Adipose tissue (tissue), 3 donors: ENCODE measurements around the gene ATG12. TPM values are rescaled to one million over a fixed set of nuclear protein-coding genes. Genes with fewer than 3 reads are reported as not detected.

Experiments used
- polyA plus RNA-seq, 3 donors: library from polyadenylated mRNA; stranded (reverse); fragments of 200-250 nt; gene quantifications; one replicate each; pipeline ENCODE4 v1.2.3, GENCODE V29; 2013
- donor health status: healthy with polysubstance abuse.
- donor health status: Bipolar disorder and iron deficiency.
- donor health status: healthy.

Gene ATG12
- polyA plus RNA-seq, 3 donors = 21.8 to 32.2 (median 29.7) TPM

Other genes starting within 250 kb of the ATG12 start
- gene TICAM2, start 239.1 kb downstream of the ATG12 start, polyA plus RNA-seq = 1 to 10 TPM; 1.1 to 3.0 (median 1.8) TPM
- gene TMED7, start 215.5 kb downstream of the ATG12 start, polyA plus RNA-seq = 10 to 100 TPM; 18.0 to 24.9 (median 18.1) TPM
- 100 to 1,000 TPM in 1 of 3 donors, 10 to 100 TPM in 2; 65.9 to 286 (median 68.6) TPM for gene CDO1, start 24.9 kb downstream of the ATG12 start, polyA plus RNA-seq
- gene AP3S1, start 370 bp upstream of the ATG12 start, polyA plus RNA-seq = 100 to 1,000 TPM in 1 of 3 donors, 10 to 100 TPM in 2; 43.0 to 127 (median 44.7) TPM
- gene LVRN, start 120.9 kb upstream of the ATG12 start, polyA plus RNA-seq = 10 to 100 TPM in 2 of 3 donors, 1 to 10 TPM in 1; 1.8 to 18.7 (median 13.6) TPM
- under 1 TPM in 2 of 3 donors, not detected in 1; 0.18 to 0.22 TPM for gene ARL14EPL, start 190.9 kb upstream of the ATG12 start, polyA plus RNA-seq
- gene COMMD10, start 243.5 kb upstream of the ATG12 start, polyA plus RNA-seq = 10 to 100 TPM; 10.8 to 27.0 (median 14.9) TPM